ENCODE measurements around the gene IKBKE. TPM values are rescaled to one million over a fixed set of nuclear protein-coding genes. Genes with fewer than 3 reads are reported as not detected.

Gene IKBKE
- total and polyA plus RNA-seq, 2 experiments from 2014 or later: 14.5 to 17.7 TPM

GRCh38 chr1:206470692-206471414 lies 577 bp downstream of the IKBKE start:
- H3K36me3 ChIP-seq (ENCODE audit: low read depth): peaks cover 3% of the 10 kb centered on the region; the same call in 1 of the 2 replicates
- DNase-seq: peak; percentile 90
- H2AFZ ChIP-seq: peak overlapping the region; percentile 86
- H3K79me2 ChIP-seq (ENCODE audit: insufficient read depth): no peaks in the 10 kb centered on the region
- WGBS, 2 experiments (ENCODE audit: low coverage in 1 of 2, low lambda C conversion rate in 2 of 2, missing lambda C conversion rate in 2 of 2): 1 to 2% methylated on average over 16 to 18 of the region's 18 CpGs
- no peak for TF ChIP-seq EZH2phosphoT487 (IDR thresholded peaks at IDR 0.05; ENCODE audit: insufficient read depth, low read depth)
- no peak for TF ChIP-seq EZH2 (IDR thresholded peaks at IDR 0.05; ENCODE audit: insufficient read depth, poor library complexity, severe bottlenecking)
- no peaks in the 10 kb centered on the region for H4K20me1 ChIP-seq (ENCODE audit: insufficient read depth)
- in situ Hi-C loops (cut with MboI): no loop called here
- H3K4me1 ChIP-seq (ENCODE audit: insufficient read depth): peaks cover 29% of the 10 kb centered on the region
- H3K9me3 ChIP-seq (ENCODE audit: low read depth): no peaks in the 10 kb centered on the region
- no peaks in the 10 kb centered on the region for H3K27me3 ChIP-seq (replicated peaks; ENCODE audit: insufficient read depth)
- peak overlapping the region; percentile 92 for H3K4me3 ChIP-seq
- peak overlapping the region; percentile 75 for H3K27ac ChIP-seq
- peak overlapping the region; percentile 82 for H3K9ac ChIP-seq
- peak overlapping the region; percentile 97 for H3K4me2 ChIP-seq (ENCODE audit: unreplicated experiment)
- H3F3A ChIP-seq (ENCODE audit: insufficient read depth): peaks cover 21% of the 10 kb centered on the region
- H3K9me2 ChIP-seq (ENCODE audit: insufficient read depth): no peaks in the 10 kb centered on the region

- in situ Hi-C loops (cut with MboI): no loop called here
- no peaks in the 10 kb centered on the region for H3K9me2 ChIP-seq (ENCODE audit: insufficient read depth)
- H3K4me1 ChIP-seq (ENCODE audit: insufficient read depth): peaks cover 29% of the 10 kb centered on the region
- no peak for DNase-seq
- peak overlapping the region; percentile 97 for H3K4me2 ChIP-seq (ENCODE audit: unreplicated experiment)
- H2AFZ ChIP-seq: no peak overlapping the region
- H3K27me3 ChIP-seq (replicated peaks; ENCODE audit: insufficient read depth): no peaks in the 10 kb centered on the region
- no peaks in the 10 kb centered on the region for H3K9me3 ChIP-seq (ENCODE audit: low read depth)
- peak overlapping the region; percentile 92 for H3K4me3 ChIP-seq
- peak overlapping the region; percentile 82; the same call in 1 of the 2 replicates for H3K9ac ChIP-seq
- no peaks in the 10 kb centered on the region for H3K79me2 ChIP-seq (ENCODE audit: insufficient read depth)
- H4K20me1 ChIP-seq (ENCODE audit: insufficient read depth): no peaks in the 10 kb centered on the region
- peaks cover 3% of the 10 kb centered on the region; the same call in 1 of the 2 replicates for H3K36me3 ChIP-seq (ENCODE audit: low read depth)
- peaks cover 20% of the 10 kb centered on the region for H3F3A ChIP-seq (ENCODE audit: insufficient read depth)
- 50 to 59% methylated on average over 7 of the region's 7 CpGs for WGBS, 2 experiments (ENCODE audit: low coverage in 1 of 2, low lambda C conversion rate in 2 of 2, missing lambda C conversion rate in 2 of 2)
- TF ChIP-seq EZH2 (IDR thresholded peaks at IDR 0.05; ENCODE audit: insufficient read depth, poor library complexity, severe bottlenecking) (no peak), EZH2phosphoT487 (IDR thresholded peaks at IDR 0.05; ENCODE audit: insufficient read depth, low read depth) (no peak)
- H3K27ac ChIP-seq: peak overlapping the region; percentile 21
Observed at GRCh38 chr1:206471415-206471801, 1.1 kb downstream of the IKBKE start.

GRCh38 chr1:206472024-206472423 lies 1.7 kb downstream of the IKBKE start:
- WGBS, 2 experiments (ENCODE audit: low coverage in 1 of 2, low lambda C conversion rate in 2 of 2, missing lambda C conversion rate in 2 of 2): 80 to 96% methylated on average over 2 of the region's 2 CpGs
- H3K79me2 ChIP-seq (ENCODE audit: insufficient read depth): no peaks in the 10 kb centered on the region
- no peak for DNase-seq
- TF ChIP-seq EZH2 (IDR thresholded peaks at IDR 0.05; ENCODE audit: insufficient read depth, poor library complexity, severe bottlenecking) (no peak), EZH2phosphoT487 (IDR thresholded peaks at IDR 0.05; ENCODE audit: insufficient read depth, low read depth) (no peak)
- no peaks in the 10 kb centered on the region for H3K27me3 ChIP-seq (replicated peaks; ENCODE audit: insufficient read depth)
- H3F3A ChIP-seq (ENCODE audit: insufficient read depth): peaks cover 20% of the 10 kb centered on the region
- H3K4me1 ChIP-seq (ENCODE audit: insufficient read depth): peaks cover 29% of the 10 kb centered on the region
- H3K9me3 ChIP-seq (ENCODE audit: low read depth): no peaks in the 10 kb centered on the region
- H3K9me2 ChIP-seq (ENCODE audit: insufficient read depth): no peaks in the 10 kb centered on the region
- H2AFZ ChIP-seq: no peak overlapping the region
- H3K4me2 ChIP-seq (ENCODE audit: unreplicated experiment): peak overlapping the region; percentile 97
- H3K36me3 ChIP-seq (ENCODE audit: low read depth): peaks cover 3% of the 10 kb centered on the region; the same call in 1 of the 2 replicates
- in situ Hi-C loops (cut with MboI): no loop called here
- no peak overlapping the region; the same call in 1 of the 2 replicates for H3K27ac ChIP-seq
- no peaks in the 10 kb centered on the region for H4K20me1 ChIP-seq (ENCODE audit: insufficient read depth)
- H3K9ac ChIP-seq: peak overlapping the region; percentile 82; the same call in 1 of the 2 replicates
- H3K4me3 ChIP-seq: peak overlapping the region; percentile 37

GRCh38 chr1:206472454-206472853 lies 2.2 kb downstream of the IKBKE start:
- Histone ChIP-seq H3K36me3 (ENCODE audit: low read depth) (peaks cover 3% of the 10 kb centered on the region; the same call in 1 of the 2 replicates), H3K27ac (no peak overlapping the region), H3K9ac (peak overlapping the region; percentile 1; the same call in 1 of the 2 replicates), H3F3A (ENCODE audit: insufficient read depth) (peaks cover 20% of the 10 kb centered on the region), H3K9me2 (ENCODE audit: insufficient read depth) (no peaks in the 10 kb centered on the region), H3K79me2 (ENCODE audit: insufficient read depth) (no peaks in the 10 kb centered on the region), H4K20me1 (ENCODE audit: insufficient read depth) (no peaks in the 10 kb centered on the region), H3K4me2 (ENCODE audit: unreplicated experiment) (peak overlapping the region; percentile 97), H3K9me3 (ENCODE audit: low read depth) (no peaks in the 10 kb centered on the region), H3K4me3 (peak overlapping the region; percentile 37), H3K4me1 (ENCODE audit: insufficient read depth) (peaks cover 29% of the 10 kb centered on the region), H3K27me3 (replicated peaks; ENCODE audit: insufficient read depth) (no peaks in the 10 kb centered on the region), H2AFZ (no peak overlapping the region)
- 4 to 6% methylated on average over 3 of the region's 3 CpGs for WGBS, 2 experiments (ENCODE audit: low coverage in 1 of 2, low lambda C conversion rate in 2 of 2, missing lambda C conversion rate in 2 of 2)
- peak; percentile 68 for DNase-seq
- in situ Hi-C loops (cut with MboI): no loop called here
- no peak for TF ChIP-seq EZH2phosphoT487 (IDR thresholded peaks at IDR 0.05; ENCODE audit: insufficient read depth, low read depth)
- no peak for TF ChIP-seq EZH2 (IDR thresholded peaks at IDR 0.05; ENCODE audit: insufficient read depth, poor library complexity, severe bottlenecking)
